ENCODE measurements around the gene SLC9A3.

Gene SLC9A3

GRCh38 chr5:424301-425110 is 99.7 kb downstream of the SLC9A3 start:
- no peak for DNase-seq

GRCh38 chr5:423626-424261 is 100.5 kb downstream of the SLC9A3 start:
- DNase-seq, result no peak

- DNase-seq, result no peak
Observed at GRCh38 chr5:423233-423565, 101.0 kb downstream of the SLC9A3 start.

GRCh38 chr5:422323-423232 is 101.7 kb downstream of the SLC9A3 start:
- no peak for DNase-seq

GRCh38 chr5:421901-422300 is 102.3 kb downstream of the SLC9A3 start:
- no peak for DNase-seq

DNA sequence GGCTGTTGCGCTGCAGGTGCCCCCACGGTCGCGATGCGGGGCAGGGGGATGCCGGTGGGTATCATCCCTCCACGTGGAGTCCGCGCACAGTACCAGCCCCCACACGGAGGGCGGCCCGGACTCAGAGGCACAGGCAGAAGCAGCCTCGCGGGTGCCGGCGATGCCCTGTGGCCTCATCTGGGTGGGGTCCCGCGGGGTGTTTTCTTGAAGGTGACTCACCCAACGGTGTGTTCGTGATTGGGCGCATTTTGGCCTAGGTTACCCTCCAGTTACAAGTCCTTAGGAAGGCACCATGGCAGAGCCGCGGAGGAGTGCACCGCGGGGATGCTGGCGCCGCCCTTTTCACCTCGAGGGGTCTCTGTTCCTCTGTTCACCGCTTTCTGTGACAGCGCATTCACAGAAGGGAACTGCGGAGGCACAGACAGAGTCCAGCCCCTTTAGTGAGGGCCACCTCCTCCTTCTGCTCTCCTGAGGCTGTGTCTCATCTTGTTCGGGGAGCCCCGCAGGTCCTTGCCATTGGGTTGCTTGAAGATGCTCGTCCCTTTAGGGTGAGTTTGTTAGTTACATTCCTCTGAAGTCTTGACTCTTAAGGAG is 102.9 kb downstream of the SLC9A3 start:
- no peak for DNase-seq

- DNase-seq, result no peak
Observed at GRCh38 chr5:420632-421286, 103.5 kb downstream of the SLC9A3 start.

Measured in DMS153 (cell line).